ENCODE results near the gene XYLT2.

The XYLT2 gene

GRCh38 chr17:50352072-50352692, 6.3 kb downstream of the XYLT2 start:
- DNase-seq: no peak

- no peak for DNase-seq
Observed at GRCh38 chr17:50352693-50353599, 7.0 kb downstream of the XYLT2 start.

GRCh38 chr17:50353600-50354195, 7.8 kb downstream of the XYLT2 start:
- no peak for DNase-seq

- DNase-seq: no peak
Observed at GRCh38 chr17:50354198-50354597, 8.3 kb downstream of the XYLT2 start.

GRCh38 chr17:50354776-50355175, 8.8 kb downstream of the XYLT2 start:
- DNase-seq: no peak

GRCh38 chr17:50355336-50355700, 9.4 kb downstream of the XYLT2 start:
- DNase-seq: no peak

GRCh38 chr17:50355701-50356341, 9.9 kb downstream of the XYLT2 start:
- DNase-seq: no peak

- DNase-seq: no peak
Observed at GRCh38 chr17:50356418-50356817, 10.5 kb downstream of the XYLT2 start.

- no peak for DNase-seq
Observed at GRCh38 chr17:50356892-50357510, 11.1 kb downstream of the XYLT2 start.

- DNase-seq: no peak
Observed at GRCh38 chr17:50358177-50358576, 12.3 kb downstream of the XYLT2 start.

- DNase-seq: no peak
Observed at GRCh38 chr17:50359005-50359699, 13.2 kb downstream of the XYLT2 start.

GRCh38 chr17:50359998-50360461, 14.1 kb downstream of the XYLT2 start:
- no peak for DNase-seq

- no peak for DNase-seq
Observed at GRCh38 chr17:50360486-50361115, 14.7 kb downstream of the XYLT2 start.

GRCh38 chr17:50361561-50362480, 15.9 kb downstream of the XYLT2 start:
- no peak for DNase-seq

GRCh38 chr17:50362661-50363060, 16.7 kb downstream of the XYLT2 start:
- DNase-seq: no peak

- DNase-seq: no peak
Observed at GRCh38 chr17:50363217-50364060, 17.5 kb downstream of the XYLT2 start.

GRCh38 chr17:50364061-50364458, 18.1 kb downstream of the XYLT2 start:
- DNase-seq: no peak

- no peak for DNase-seq
Observed at GRCh38 chr17:50364715-50365114, 18.8 kb downstream of the XYLT2 start.

- no peak for DNase-seq
Observed at GRCh38 chr17:50365165-50365564, 19.2 kb downstream of the XYLT2 start.

All from cortex of kidney (tissue), 1 donor.